Glutamatergic neuron (in vitro differentiated cells): ENCODE results near the gene TMEM213. TPM values are rescaled to one million over a fixed set of nuclear protein-coding genes. Genes with fewer than 3 reads are reported as not detected.

ENCODE experiments used
- DNase-seq: peaks from one replicate; pipeline ENCODE4 v3.0.0; 2022
- H3K27ac Mint-ChIP-seq: one replicate; pipeline ENCODE4 v1.8.0; 2020; ENCODE audit warnings: mild to moderate bottlenecking, mixed read lengths, inconsistent platforms; ENCODE audit not compliant: unreplicated experiment
- H3K27me3 Mint-ChIP-seq: one replicate; pipeline ENCODE4 v1.8.0; 2020; ENCODE audit warnings: mild to moderate bottlenecking, moderate library complexity, mixed read lengths, inconsistent platforms; ENCODE audit not compliant: unreplicated experiment
- H3K36me3 Mint-ChIP-seq: one replicate; pipeline ENCODE4 v1.8.0; 2020; ENCODE audit warnings: mild to moderate bottlenecking, mixed read lengths, inconsistent platforms; ENCODE audit not compliant: unreplicated experiment
- H3K4me1 Mint-ChIP-seq: one replicate; pipeline ENCODE4 v1.8.0; 2020; ENCODE audit warnings: mild to moderate bottlenecking, low read depth, mixed read lengths, inconsistent platforms; ENCODE audit not compliant: unreplicated experiment
- H3K4me3 Mint-ChIP-seq: one replicate; pipeline ENCODE4 v1.8.0; 2020; ENCODE audit warnings: mild to moderate bottlenecking, mixed read lengths, inconsistent platforms; ENCODE audit not compliant: unreplicated experiment
- H3K9me3 Mint-ChIP-seq: one replicate; pipeline ENCODE4 v1.8.0; 2020; ENCODE audit warnings: mild to moderate bottlenecking, moderate library complexity, mixed read lengths, inconsistent platforms; ENCODE audit not compliant: unreplicated experiment
- CTCF ChIP-seq: fragments of 200-600 bp; sonication (generic); IDR thresholded peaks from one replicate; pipeline ENCODE4 v1.5.0; 2021; ENCODE audit not compliant: partially characterized antibody, unreplicated experiment
- total RNA-seq: library from RNA; stranded (reverse); fragmentation: NEBNext Ultra II Directional; extraction: Animal tissue kit (Norgen Biotek cat#: 25700); gene quantifications from one replicate; pipeline ENCODE4 v1.2.1, GENCODE V29; 2021; ENCODE audit not compliant: unreplicated experiment

The TMEM213 gene
- total RNA-seq, 1 donor from 2014 or later = not detected

DNA sequence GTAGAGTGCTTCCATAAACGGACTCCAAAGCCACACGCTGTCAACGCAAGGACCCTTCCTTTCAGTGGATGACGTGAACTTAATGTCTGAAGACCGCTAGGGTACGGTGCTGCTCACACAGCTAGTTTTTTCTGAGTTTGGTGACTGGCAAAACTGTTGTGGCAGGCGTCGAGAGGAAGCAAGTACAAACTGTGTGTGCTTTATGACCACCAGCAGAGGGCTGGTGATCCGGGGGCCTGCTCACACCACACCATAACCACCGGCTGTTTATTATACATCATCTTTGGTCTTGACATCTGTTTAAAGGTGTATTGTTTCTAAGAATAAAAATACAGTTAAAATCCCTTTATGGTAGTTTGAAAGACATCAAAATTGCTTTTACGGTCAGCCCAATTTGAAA lies 37.3 kb downstream of the TMEM213 start:
- Mint-ChIP-seq H3K27ac (no peak overlapping the region), H3K9me3 (no peaks in the 10 kb centered on the region), H3K4me1 (no peaks in the 10 kb centered on the region), H3K36me3 (no peaks in the 10 kb centered on the region), H3K4me3 (no peak overlapping the region), H3K27me3 (no peaks in the 10 kb centered on the region)
- no peak for TF ChIP-seq CTCF
- DNase-seq = no peak

DNA sequence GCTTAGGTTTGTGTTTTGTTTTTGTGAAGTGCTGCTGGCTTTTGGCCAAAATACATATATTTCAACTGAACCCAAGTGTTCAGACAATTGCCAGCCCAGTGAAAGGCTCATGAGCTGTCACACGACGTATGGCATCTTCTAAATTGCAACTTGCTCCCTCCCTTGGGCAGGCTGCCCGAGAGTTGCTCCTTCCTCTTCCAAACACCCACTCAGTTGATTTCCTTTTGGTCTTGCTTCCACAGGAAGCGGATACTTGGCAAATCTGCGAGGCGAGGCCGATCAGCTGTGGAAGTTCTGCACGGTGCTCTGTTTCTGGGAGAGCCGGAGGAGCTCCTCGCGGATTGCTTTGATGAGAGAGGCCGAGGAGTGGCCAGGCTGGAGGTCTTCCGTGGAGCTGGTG lies 39.8 kb downstream of the TMEM213 start:
- Mint-ChIP-seq H3K27me3 (no peaks in the 10 kb centered on the region), H3K36me3 (no peaks in the 10 kb centered on the region), H3K9me3 (peaks cover 2% of the 10 kb centered on the region), H3K27ac (no peak overlapping the region), H3K4me3 (no peak overlapping the region), H3K4me1 (no peaks in the 10 kb centered on the region)
- no peak for DNase-seq
- TF ChIP-seq CTCF = no peak

- H3K4me1 Mint-ChIP-seq = no peaks in the 10 kb centered on the region
- peaks cover 2% of the 10 kb centered on the region for H3K9me3 Mint-ChIP-seq
- H3K27me3 Mint-ChIP-seq = no peaks in the 10 kb centered on the region
- no peak for DNase-seq
- H3K4me3 Mint-ChIP-seq = no peak overlapping the region
- no peak overlapping the region for H3K27ac Mint-ChIP-seq
- H3K36me3 Mint-ChIP-seq = no peaks in the 10 kb centered on the region
- no peak for TF ChIP-seq CTCF
Observed at GRCh38 chr7:138838166-138838565, 40.4 kb downstream of the TMEM213 start.

DNA sequence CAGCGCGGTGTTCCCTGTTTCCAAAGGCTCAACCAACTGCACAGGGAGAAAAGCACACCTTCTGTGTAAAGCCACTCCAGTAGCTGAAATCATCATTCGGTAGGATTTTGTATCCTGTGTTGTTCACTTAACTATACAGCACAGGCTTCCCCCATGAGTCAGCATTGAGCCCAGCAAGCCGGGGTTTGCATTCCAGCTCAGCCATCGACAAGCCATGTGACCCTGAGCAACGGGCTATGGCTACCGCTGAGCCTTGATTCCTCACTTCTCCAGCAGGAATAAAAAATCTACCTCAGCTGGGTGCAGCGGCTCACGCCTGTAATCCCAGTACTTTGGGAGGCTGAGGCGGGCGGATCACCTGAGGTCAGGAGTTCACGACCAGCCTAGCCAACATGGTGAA lies 44.3 kb downstream of the TMEM213 start:
- H3K27me3 Mint-ChIP-seq = peaks cover 2% of the 10 kb centered on the region
- no peak overlapping the region for H3K27ac Mint-ChIP-seq
- no peaks in the 10 kb centered on the region for H3K36me3 Mint-ChIP-seq
- peaks cover 2% of the 10 kb centered on the region for H3K9me3 Mint-ChIP-seq
- no peak for TF ChIP-seq CTCF
- H3K4me1 Mint-ChIP-seq = no peaks in the 10 kb centered on the region
- no peak for DNase-seq
- H3K4me3 Mint-ChIP-seq = no peak overlapping the region

DNA sequence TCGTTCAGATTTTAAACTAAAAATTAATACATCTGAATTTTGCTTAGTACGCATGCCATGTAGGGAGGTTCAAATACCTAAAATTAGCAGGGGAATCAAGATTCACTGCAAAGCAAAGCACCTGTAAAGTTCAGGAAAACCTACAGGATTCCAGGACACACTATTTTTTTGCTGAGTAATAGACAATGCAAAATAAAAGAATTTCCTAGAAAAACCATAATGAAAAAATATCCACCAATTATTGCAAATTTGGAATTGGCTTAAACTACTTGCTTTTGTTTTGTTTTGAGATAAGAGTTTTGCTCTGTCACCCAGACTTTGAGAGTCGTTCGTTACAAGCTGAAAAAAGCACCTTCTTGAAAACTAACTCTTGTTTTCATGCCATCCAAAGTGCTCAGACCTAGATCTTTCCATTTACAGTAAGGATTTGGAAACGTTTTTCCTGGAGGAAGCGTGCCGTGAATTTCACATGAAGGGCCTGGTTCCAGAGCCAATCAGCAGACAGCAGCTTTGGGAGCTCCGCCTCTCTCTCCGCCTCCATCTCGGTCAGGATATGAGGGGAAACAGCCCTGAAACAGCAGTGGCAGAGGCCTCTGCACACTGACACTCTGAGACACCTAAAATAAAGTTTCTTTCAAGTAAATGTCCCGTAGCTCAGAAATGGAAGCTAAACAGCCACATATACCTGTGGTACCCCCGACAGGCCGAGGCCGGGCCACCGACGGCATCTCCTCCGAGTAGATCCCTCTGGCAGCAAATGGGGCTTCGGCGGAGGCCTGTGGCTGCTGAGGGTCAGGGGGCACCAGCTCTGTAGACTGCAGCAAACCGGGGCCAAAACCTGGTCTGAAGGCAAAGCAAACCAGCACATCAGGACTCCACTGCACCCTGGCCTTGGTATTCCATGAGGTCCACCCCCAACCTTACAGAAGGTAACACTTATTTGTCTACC lies 46.1 kb downstream of the TMEM213 start:
- Mint-ChIP-seq H3K9me3 (peaks cover 2% of the 10 kb centered on the region), H3K27me3 (peaks cover 2% of the 10 kb centered on the region)
- no peak for TF ChIP-seq CTCF

More for the DNA sequence above, 46.1 kb downstream of the TMEM213 start:
- DNase-seq = no peak
- H3K4me1 Mint-ChIP-seq = no peaks in the 10 kb centered on the region
- H3K4me3 Mint-ChIP-seq = no peak overlapping the region
- no peaks in the 10 kb centered on the region for H3K36me3 Mint-ChIP-seq
- no peak overlapping the region for H3K27ac Mint-ChIP-seq
